Mesenchymal stem cell (in vitro differentiated cells and primary cell): Measurements from ENCODE around the gene HOXA13.

ENCODE experiments used
- DNase-seq: peaks from one replicate; pipeline ENCODE4 v3.0.0-alpha.2; 2013
- H2AFZ ChIP-seq: one replicate; pipeline ENCODE4 v1.6.1; 2013; ENCODE audit warnings: low read depth, mild to moderate bottlenecking, control low read depth, inconsistent platforms, low read length, moderate library complexity
- H2AK5ac ChIP-seq: 2 replicates; pipeline ENCODE4 v1.6.1; 2013; ENCODE audit warnings: low read length, moderate library complexity, mild to moderate bottlenecking, inconsistent platforms; ENCODE audit not compliant: severe bottlenecking
- H2BK120ac ChIP-seq: one replicate; pipeline ENCODE4 v1.6.1; 2013; ENCODE audit warnings: low read depth, mild to moderate bottlenecking, inconsistent platforms, low read length, moderate library complexity
- H2BK12ac ChIP-seq, 2 experiments: one replicate each; pipeline ENCODE4 v1.6.1; 2013; ENCODE audit warnings: inconsistent platforms in 2 of 2, low read length in 2 of 2, mild to moderate bottlenecking in 2 of 2, moderate library complexity in 2 of 2, control low read depth in 1 of 2
- H2BK15ac ChIP-seq: one replicate; pipeline ENCODE4 v1.6.1; 2013; ENCODE audit warnings: mild to moderate bottlenecking, low read depth, inconsistent platforms; ENCODE audit not compliant: poor library complexity, severe bottlenecking
- H2BK5ac ChIP-seq: 2 replicates; pipeline ENCODE4 v1.6.1; 2013; ENCODE audit warnings: low read depth, mild to moderate bottlenecking, low read length, control low read depth, inconsistent platforms; ENCODE audit not compliant: poor library complexity, severe bottlenecking
- H3K14ac ChIP-seq, 2 experiments: one replicate each; pipeline ENCODE4 v1.6.1; 2013; ENCODE audit warnings: inconsistent platforms in 2 of 2, low read length in 2 of 2, control low read depth in 1 of 2, mild to moderate bottlenecking in 1 of 2, moderate library complexity in 1 of 2
- H3K18ac ChIP-seq, 2 experiments: one replicate each; pipeline ENCODE4 v1.6.1; 2013; ENCODE audit warnings: inconsistent platforms in 2 of 2, low read length in 2 of 2, control low read depth in 1 of 2, low read depth in 1 of 2, mild to moderate bottlenecking in 1 of 2
- H3K23ac ChIP-seq, 2 experiments: one replicate each; pipeline ENCODE4 v1.6.1; 2013; ENCODE audit warnings: inconsistent platforms in 2 of 2, low read length in 2 of 2, mild to moderate bottlenecking in 2 of 2, moderate library complexity in 2 of 2, control low read depth in 1 of 2
- H3K27ac ChIP-seq: 2 replicates; pipeline ENCODE4 v1.5.1; 2013; ENCODE audit warnings: mild to moderate bottlenecking, moderate library complexity, low read length, control low read depth, inconsistent platforms; ENCODE audit not compliant: poor library complexity, severe bottlenecking
- H3K27me3 ChIP-seq, 2 experiments: 2 replicates each; pipeline versions ENCODE4 v1.6.1 to v1.7.0; 2013; ENCODE audit warnings: low read length in 2 of 2, mild to moderate bottlenecking in 2 of 2, moderate library complexity in 2 of 2, control low read depth in 1 of 2, inconsistent platforms in 1 of 2; ENCODE audit not compliant: control insufficient read depth in 1 of 2, insufficient read depth in 1 of 2
- H3K36me3 ChIP-seq, 2 experiments: 2 replicates each; pipeline versions ENCODE4 v1.6.1 to v1.7.0; 2013; ENCODE audit warnings: low read length in 2 of 2, control low read depth in 1 of 2, inconsistent platforms in 1 of 2, low read depth in 1 of 2, mild to moderate bottlenecking in 1 of 2; ENCODE audit not compliant: insufficient read depth in 2 of 2, control insufficient read depth in 1 of 2
- H3K4ac ChIP-seq, 2 experiments: one replicate each; pipeline ENCODE4 v1.6.1; 2013; ENCODE audit warnings: inconsistent platforms in 2 of 2, low read length in 2 of 2, mild to moderate bottlenecking in 2 of 2, moderate library complexity in 2 of 2, control low read depth in 1 of 2, low read depth in 1 of 2
- H3K4me1 ChIP-seq: 2 replicates; pipeline ENCODE4 v1.6.1; 2013; ENCODE audit warnings: low read depth, low read length, control low read depth; ENCODE audit not compliant: control insufficient read depth, insufficient read depth
- H3K4me2 ChIP-seq: 2 replicates; pipeline ENCODE4 v1.6.1; 2013; ENCODE audit warnings: low read length, mild to moderate bottlenecking, inconsistent platforms; ENCODE audit not compliant: poor library complexity, severe bottlenecking
- H3K4me3 ChIP-seq, 2 experiments: 2 replicates each; pipeline versions ENCODE4 v1.5.1 to v1.7.0; 2013; ENCODE audit warnings: low read length in 2 of 2, mild to moderate bottlenecking in 2 of 2, control low read depth in 1 of 2, low read depth in 1 of 2; ENCODE audit not compliant: insufficient read depth in 1 of 2
- H3K79me1 ChIP-seq: replicated peaks from 2 replicates; pipeline ENCODE4 v1.6.1; 2013; ENCODE audit warnings: mild to moderate bottlenecking, control low read depth, low read length, inconsistent platforms; ENCODE audit not compliant: poor library complexity, severe bottlenecking
- H3K9ac ChIP-seq: 2 replicates; pipeline ENCODE4 v1.7.0; 2013; ENCODE audit warnings: mild to moderate bottlenecking, low read length, moderate library complexity
- H3K9me3 ChIP-seq: 2 replicates; pipeline ENCODE4 v1.7.0; 2013; ENCODE audit warnings: mild to moderate bottlenecking, low read length; ENCODE audit not compliant: control insufficient read depth
- H4K8ac ChIP-seq: one replicate; pipeline ENCODE4 v1.6.1; 2013; ENCODE audit warnings: inconsistent platforms, mild to moderate bottlenecking, low read length, moderate library complexity
- H4K91ac ChIP-seq: one replicate; pipeline ENCODE4 v1.6.1; 2013; ENCODE audit warnings: mild to moderate bottlenecking, low read length, inconsistent platforms
- WGBS: methylation state at CpG from one replicate; pipeline ENCODE4 v1.1.7; 2013; ENCODE audit warnings: mixed read lengths; 5-methylcytosine and 5-hydroxymethylcytosine counted together

The HOXA13 gene

GRCh38 chr7:27196287-27196767, 3.6 kb downstream of the HOXA13 start:
- H3K4me3 ChIP-seq: no peak overlapping the region
- H3K9ac ChIP-seq: no peak overlapping the region
- H2AFZ ChIP-seq: no peak overlapping the region
- no peak overlapping the region for H2BK5ac ChIP-seq
- DNase-seq: peak; percentile 71
- no peak overlapping the region for H3K14ac ChIP-seq
- no peak overlapping the region for H4K8ac ChIP-seq
- H4K91ac ChIP-seq: no peak overlapping the region
- no peak overlapping the region for H3K27ac ChIP-seq
- H3K36me3 ChIP-seq: peaks cover 0 to 3% of the 10 kb centered on the region in 2 experiments
- H2BK15ac ChIP-seq: no peak overlapping the region
- no peaks in the 10 kb centered on the region for H3K9me3 ChIP-seq
- no peak overlapping the region for H3K4ac ChIP-seq
- H3K23ac ChIP-seq: no peak overlapping the region
- no peaks in the 10 kb centered on the region for H3K79me1 ChIP-seq
- peaks cover 69 to 78% of the 10 kb centered on the region in 2 experiments for H3K27me3 ChIP-seq
- peaks cover 33% of the 10 kb centered on the region for H3K4me1 ChIP-seq
- no peak overlapping the region for H3K18ac ChIP-seq
- H2BK120ac ChIP-seq: no peak overlapping the region
- WGBS: under 1% methylated on average over 6 of the region's 6 CpGs
- no peak overlapping the region for H2AK5ac ChIP-seq
- H3K4me2 ChIP-seq: no peak overlapping the region
- no peak overlapping the region for H2BK12ac ChIP-seq

DNA sequence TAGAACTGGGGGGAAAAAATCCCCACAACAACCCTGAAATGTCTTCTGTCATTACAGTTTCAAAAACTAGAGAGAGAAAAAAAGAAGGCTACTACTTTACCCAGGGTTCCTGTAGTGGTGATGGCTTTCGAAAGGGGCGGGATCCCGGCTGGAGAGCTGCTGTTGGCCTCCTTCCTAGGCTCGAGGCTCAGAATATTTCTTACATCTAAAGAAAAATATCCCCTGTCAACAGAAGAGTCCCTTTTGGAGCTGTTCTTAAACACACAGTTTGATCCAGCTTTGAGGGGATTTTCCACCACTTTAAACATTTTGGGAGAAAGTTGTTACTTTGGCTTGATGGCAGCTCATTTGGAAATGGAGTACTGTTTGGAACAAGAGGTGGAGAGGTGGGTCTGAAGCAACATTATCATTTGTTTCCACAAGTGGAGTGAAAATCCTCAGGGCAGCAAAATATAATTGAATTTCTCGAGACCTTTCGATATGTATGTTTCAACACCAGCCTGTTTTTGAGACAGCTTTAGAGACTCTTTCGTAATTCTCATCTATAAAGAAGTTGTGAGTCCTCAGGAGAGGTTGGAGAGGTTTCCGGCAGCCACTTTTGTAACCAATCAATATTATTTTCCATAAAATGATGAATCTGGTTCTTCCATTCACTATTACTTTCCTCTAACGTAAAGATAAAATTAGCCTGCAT, 5.1 kb downstream of the HOXA13 start:
- Histone ChIP-seq H3K4me3 (no peak overlapping the region), H4K8ac (no peak overlapping the region), H3K4ac (no peak overlapping the region), H3K23ac (no peak overlapping the region), H3K27ac (no peak overlapping the region), H3K18ac (no peak overlapping the region), H3K36me3 (peaks cover 0 to 3% of the 10 kb centered on the region in 2 experiments), H2BK12ac (no peak overlapping the region), H3K79me1 (peaks cover 3% of the 10 kb centered on the region), H2BK5ac (no peak overlapping the region), H3K4me2 (no peak overlapping the region), H3K9ac (no peak overlapping the region), H3K9me3 (no peaks in the 10 kb centered on the region), H2AFZ (no peak overlapping the region), H3K14ac (no peak overlapping the region), H3K4me1 (peaks cover 24% of the 10 kb centered on the region), H4K91ac (no peak overlapping the region), H2BK120ac (no peak overlapping the region), H2AK5ac (no peak overlapping the region), H2BK15ac (no peak overlapping the region), H3K27me3 (peaks cover 69 to 80% of the 10 kb centered on the region in 2 experiments)
- 75% methylated on average over 9 of the region's 9 CpGs for WGBS
- DNase-seq: no peak

GRCh38 chr7:27194002-27194352, 5.9 kb downstream of the HOXA13 start:
- no peak overlapping the region for H2BK5ac ChIP-seq
- no peak overlapping the region for H3K9ac ChIP-seq
- H2BK120ac ChIP-seq: no peak overlapping the region
- no peak overlapping the region for H2AK5ac ChIP-seq
- H3K4me3 ChIP-seq: no peak overlapping the region
- H3K9me3 ChIP-seq: no peaks in the 10 kb centered on the region
- no peak overlapping the region for H2BK15ac ChIP-seq
- no peak for DNase-seq
- H3K18ac ChIP-seq: no peak overlapping the region
- H3K4ac ChIP-seq: no peak overlapping the region
- 40% methylated on average over 1 of the region's 2 CpGs for WGBS
- H2BK12ac ChIP-seq: no peak overlapping the region
- no peak overlapping the region for H4K91ac ChIP-seq
- no peak overlapping the region for H3K4me2 ChIP-seq
- no peak overlapping the region for H3K27ac ChIP-seq
- no peak overlapping the region for H3K14ac ChIP-seq
- H3K23ac ChIP-seq: no peak overlapping the region
- H4K8ac ChIP-seq: no peak overlapping the region
- H3K79me1 ChIP-seq: peaks cover 3% of the 10 kb centered on the region
- H3K36me3 ChIP-seq: peaks cover 0 to 3% of the 10 kb centered on the region in 2 experiments
- peaks cover 65 to 86% of the 10 kb centered on the region in 2 experiments for H3K27me3 ChIP-seq
- peaks cover 27% of the 10 kb centered on the region for H3K4me1 ChIP-seq
- H2AFZ ChIP-seq: no peak overlapping the region

- no peak overlapping the region for H2BK15ac ChIP-seq
These were observed 6.4 kb downstream of the HOXA13 start for GRCh38 chr7:27193335-27194001.

More at GRCh38 chr7:27193335-27194001, 6.4 kb downstream of the HOXA13 start:
- Histone ChIP-seq H3K9ac (peak overlapping the region; percentile 78), H4K91ac (no peak overlapping the region), H2BK12ac (no peak overlapping the region), H2AFZ (no peak overlapping the region), H3K4me1 (peaks cover 24% of the 10 kb centered on the region), H2AK5ac (no peak overlapping the region), H3K4ac (no peak overlapping the region), H3K79me1 (peaks cover 3% of the 10 kb centered on the region), H3K18ac (no peak overlapping the region), H2BK120ac (no peak overlapping the region), H4K8ac (no peak overlapping the region), H3K27me3 (peaks cover 60 to 86% of the 10 kb centered on the region in 2 experiments), H3K4me3 (peak overlapping the region in 1 of 2 experiments; percentile 65), H3K14ac (no peak overlapping the region), H2BK5ac (no peak overlapping the region), H3K36me3 (peaks cover 0 to 3% of the 10 kb centered on the region in 2 experiments), H3K27ac (no peak overlapping the region), H3K23ac (peak overlapping the region in 1 of 2 experiments; percentile 2), H3K4me2 (peak overlapping the region; percentile 80), H3K9me3 (no peaks in the 10 kb centered on the region)
- WGBS: 20% methylated on average over 27 of the region's 29 CpGs
- DNase-seq: no peak
